ENCODE measurements around the gene BOLA3. TPM values are rescaled to one million over a fixed set of nuclear protein-coding genes. Genes with fewer than 3 reads are reported as not detected.
A peak's percentile ranks its signal among the peaks of the same experiment; 100 is the strongest.

BOLA3 gene
- total and polyA plus RNA-seq, 10 of the 15 experiments (the other 5 are each of a cell fraction or from before 2014, with no cell fraction given): 62.6 to 300 (median 134) TPM

GRCh38 chr2:74181739-74182138 lies 34.0 kb upstream of the BOLA3 start (continued):
- TF ChIP-seq CEBPZ (IDR thresholded peaks at IDR 0.05; ENCODE audit: low read depth, low read length): no peak
- TF ChIP-seq ATF7 (IDR thresholded peaks at IDR 0.05; ENCODE audit: low read depth): peak; percentile 37; the same call in 1 of the 2 replicates
- TF ChIP-seq SIN3A (IDR thresholded peaks at IDR 0.05; ENCODE audit: low read depth, low read length): no peak
- no peak for TF ChIP-seq RB1 (IDR thresholded peaks at IDR 0.05; ENCODE audit: borderline replicate concordance)
- no peak for TF ChIP-seq CBX3 (IDR thresholded peaks at IDR 0.05; ENCODE audit: borderline replicate concordance, low read depth)
- no peak for TF ChIP-seq USF1 (IDR thresholded peaks at IDR 0.05; ENCODE audit: borderline replicate concordance, extremely low read length, insufficient read depth, low read depth, low read length)
- TF ChIP-seq IRF4 (IDR thresholded peaks at IDR 0.05; ENCODE audit: low read depth, low read length): peak; percentile 78; the same call in 1 of the 2 replicates
- TF ChIP-seq USF2 (IDR thresholded peaks at IDR 0.05; ENCODE audit: borderline replicate concordance, low read depth, low read length): no peak
- TF ChIP-seq NR2F1 (conservative IDR thresholded peaks at IDR 0.05): peak; percentile 43; the same call in 1 of the 2 replicates
- no peak for TF ChIP-seq ZNF207 (IDR thresholded peaks at IDR 0.05; ENCODE audit: borderline replicate concordance)
- no peak for TF ChIP-seq ZBED1 (IDR thresholded peaks at IDR 0.05; ENCODE audit: borderline replicate concordance)
- TF ChIP-seq CHD1 (IDR thresholded peaks at IDR 0.05; ENCODE audit: low read depth, low read length): no peak
- no peak for TF ChIP-seq CTCF (IDR thresholded peaks at IDR 0.05 in 2 of 3, conservative IDR thresholded peaks at IDR 0.05 in 1 of 3; ENCODE audit: control insufficient read depth in 2 of 3, extremely low read depth in 1 of 3, insufficient read depth in 1 of 3, low read depth in 3 of 3, low read length in 3 of 3)
- no peak for TF ChIP-seq ASH2L (IDR thresholded peaks at IDR 0.05; ENCODE audit: borderline replicate concordance, low read depth)
- peak; percentile 70 for TF ChIP-seq MXI1 (IDR thresholded peaks at IDR 0.05; ENCODE audit: low read depth, low read length)
- peak; percentile 63; the same call in 1 of the 2 replicates for TF ChIP-seq GATAD2B (conservative IDR thresholded peaks at IDR 0.05; ENCODE audit: low read depth)
- no peak for TF ChIP-seq E2F4 (IDR thresholded peaks at IDR 0.05; ENCODE audit: low read depth, low read length)
- TF ChIP-seq SMAD5 (IDR thresholded peaks at IDR 0.05; ENCODE audit: low read depth): no peak
- TF ChIP-seq PML (IDR thresholded peaks at IDR 0.05; ENCODE audit: low read length): no peak
- TF ChIP-seq FOXM1 (IDR thresholded peaks at IDR 0.05; ENCODE audit: low read depth, low read length): no peak
- TF ChIP-seq TAF1 (IDR thresholded peaks at IDR 0.05; ENCODE audit: borderline replicate concordance, low read depth, low read length): peak; percentile 53; the same call in 1 of the 2 replicates
- TF ChIP-seq BRCA1 (IDR thresholded peaks at IDR 0.05; ENCODE audit: low read depth, low read length): no peak
- TF ChIP-seq HCFC1 (IDR thresholded peaks at IDR 0.05; ENCODE audit: low read length): no peak
- TF ChIP-seq CHD2 (IDR thresholded peaks at IDR 0.05; ENCODE audit: borderline replicate concordance, low read depth, low read length): peak; percentile 59; the same call in 1 of the 2 replicates
- peak; percentile 95 for TF ChIP-seq SPI1 (IDR thresholded peaks at IDR 0.05; ENCODE audit: borderline replicate concordance, insufficient read depth, low read depth, low read length)
